ENCODE data around the gene SLC43A2. TPM values are rescaled to one million over a fixed set of nuclear protein-coding genes. Genes with fewer than 3 reads are reported as not detected.

The SLC43A2 gene
- total and polyA plus RNA-seq, 10 of the 15 experiments (the other 5 are each of a cell fraction or from before 2014, with no cell fraction given): 0.03 to 14.0 (median 5.3) TPM

DNA sequence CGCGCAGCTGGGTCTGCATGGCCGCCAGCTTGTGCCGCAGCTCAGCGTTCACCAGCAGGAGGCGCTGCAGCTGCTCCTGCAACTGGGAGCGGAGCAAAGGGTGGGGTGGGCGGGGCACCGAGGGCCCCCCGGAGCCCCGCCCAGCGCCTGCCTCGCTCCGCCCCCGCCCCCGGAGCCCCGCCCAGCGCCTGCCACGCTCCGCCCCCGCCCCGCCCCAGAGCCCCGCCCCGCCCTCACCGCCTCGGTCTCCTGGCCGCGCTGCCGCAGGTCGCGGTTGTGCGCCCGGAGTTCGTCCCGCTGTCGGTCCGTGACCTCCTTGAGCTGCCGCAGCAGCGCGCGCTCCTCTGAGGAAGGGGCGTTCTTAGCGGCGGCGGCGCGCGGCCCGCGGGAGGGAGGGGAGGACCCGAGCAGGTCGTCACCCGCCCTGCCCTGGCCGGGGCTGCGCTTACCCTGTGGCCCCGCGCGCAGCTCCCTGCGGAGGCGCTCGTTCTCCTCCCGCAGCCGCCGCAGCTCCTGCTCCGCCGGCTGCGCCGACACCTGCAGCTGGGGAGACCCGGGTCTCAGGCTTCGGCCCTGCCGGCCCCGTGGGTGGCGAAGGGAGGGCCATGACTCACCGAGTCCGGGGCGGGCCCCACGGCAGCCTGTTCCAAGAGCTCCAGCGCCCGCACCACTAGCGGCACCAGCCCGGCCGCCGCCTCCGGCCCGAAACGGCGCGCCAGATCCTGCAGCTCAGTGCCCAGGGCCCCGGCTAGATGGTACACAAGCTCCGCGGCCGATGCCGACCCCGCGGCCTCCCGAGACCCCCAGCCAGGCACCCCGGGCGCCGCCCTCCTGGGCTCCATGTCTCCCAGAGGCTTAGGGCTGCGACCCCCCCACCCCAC, 20.6 kb upstream of the SLC43A2 start (continued):
- TF ChIP-seq TBL1XR1 (IDR thresholded peaks at IDR 0.05; ENCODE audit: low read depth, low read length) (peak; percentile 18; the same call in 1 of the 2 replicates), SUPT20H (IDR thresholded peaks at IDR 0.05; ENCODE audit: borderline replicate concordance, control insufficient read depth, low read depth, low read length) (no peak), SMC3 (IDR thresholded peaks at IDR 0.05; ENCODE audit: borderline replicate concordance, low read length) (peak; percentile 71), PRDM15 (CRISPR knock-in tag; IDR thresholded peaks at IDR 0.05) (no peak), IRF4 (IDR thresholded peaks at IDR 0.05; ENCODE audit: low read depth, low read length) (no peak), ZNF207 (IDR thresholded peaks at IDR 0.05; ENCODE audit: borderline replicate concordance) (peak; percentile 78; the same call in 1 of the 2 replicates), HCFC1 (IDR thresholded peaks at IDR 0.05; ENCODE audit: low read length) (peak; percentile 35; the same call in 1 of the 2 replicates), DPF2 (IDR thresholded peaks at IDR 0.05) (peak; percentile 57; the same call in 1 of the 2 replicates), REST (IDR thresholded peaks at IDR 0.05; ENCODE audit: low read depth, low read length) (no peak), CEBPB (IDR thresholded peaks at IDR 0.05; ENCODE audit: borderline replicate concordance in 1 of 2, low read depth in 2 of 2, low read length in 2 of 2) (no peak), SMAD1 (IDR thresholded peaks at IDR 0.05; ENCODE audit: low read depth, partially characterized antibody) (no peak), POLR2AphosphoS2 (IDR thresholded peaks at IDR 0.05; ENCODE audit: low read depth, low read length) (no peak; the same call in none of the 2 replicates)

Measured in GM12878 (cell line).